ENCODE measurements around the gene CD4. TPM values are rescaled to one million over a fixed set of nuclear protein-coding genes. Genes with fewer than 3 reads are reported as not detected.

The CD4 gene
- total RNA-seq, 4 donors from 2014 or later: 1.8 to 12.9 (median 3.8) TPM

DNA sequence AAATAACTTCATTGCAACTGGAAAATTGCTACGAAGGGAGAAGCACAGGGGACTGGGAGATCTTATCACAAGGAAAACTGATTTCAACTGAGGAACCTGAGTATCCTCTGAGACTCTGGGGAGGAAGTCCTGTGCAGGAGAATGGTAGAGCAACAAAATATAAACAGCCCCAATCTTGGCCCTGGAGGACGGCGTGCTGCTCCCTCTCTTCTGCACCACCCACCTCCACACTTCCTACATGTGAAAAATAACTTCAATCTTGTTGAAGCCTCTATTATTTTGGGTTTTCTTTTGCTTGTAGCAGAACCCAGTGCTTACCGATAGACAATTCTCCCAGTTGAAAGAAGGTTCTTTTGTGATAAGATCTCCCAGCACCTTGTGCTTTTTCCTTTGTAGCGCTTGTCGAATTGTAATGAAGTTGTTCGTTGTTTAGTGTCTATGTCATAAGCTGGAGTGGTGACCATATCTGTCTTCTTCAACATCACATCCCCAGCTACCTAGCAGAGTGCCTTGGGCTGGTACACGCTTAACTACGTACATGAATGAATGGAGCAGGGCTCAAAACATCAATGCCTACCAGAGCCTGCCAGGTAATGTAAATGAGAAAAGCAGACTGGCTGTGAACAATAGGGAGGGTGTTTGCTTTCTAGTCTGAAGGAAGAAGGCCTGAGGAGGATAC, 2.8 kb upstream of the CD4 start:
- DNase-seq: no peak
- Histone ChIP-seq H3K36me3 (no peaks in the 10 kb centered on the region), H3K9me3 (no peaks in the 10 kb centered on the region), H3K27ac (no peak overlapping the region), H3K4me3 (no peak overlapping the region), H3K27me3 (no peaks in the 10 kb centered on the region), H3K4me1 (no peaks in the 10 kb centered on the region)
- in situ Hi-C loops (cut with MboI; ENCODE audit: low sequenced_read_pairs in 4 of 4) (no loop called here), intact Hi-C loops (cut with DNase I; ENCODE audit: low total_unique reads) (no loop called here)
- TF ChIP-seq POLR2A (IDR thresholded peaks at IDR 0.05) (no peak), CTCF (IDR thresholded peaks at IDR 0.05 in 4 of 5, conservative IDR thresholded peaks at IDR 0.05 in 1 of 5) (no peak)
- no peak for ATAC-seq

GRCh38 chr12:6787309-6787708, 2.0 kb upstream of the CD4 start:
- Histone ChIP-seq H3K9me3 (no peaks in the 10 kb centered on the region), H3K4me3 (no peak overlapping the region), H3K4me1 (no peaks in the 10 kb centered on the region), H3K36me3 (no peaks in the 10 kb centered on the region), H3K27me3 (no peaks in the 10 kb centered on the region), H3K27ac (no peak overlapping the region)
- intact Hi-C loops (cut with DNase I; ENCODE audit: low total_unique reads) (no loop called here), in situ Hi-C loops (cut with MboI; ENCODE audit: low sequenced_read_pairs in 4 of 4) (no loop called here)
- ATAC-seq (no peak), DNase-seq (no peak)
- TF ChIP-seq CTCF (IDR thresholded peaks at IDR 0.05 in 4 of 5, conservative IDR thresholded peaks at IDR 0.05 in 1 of 5) (no peak), POLR2A (IDR thresholded peaks at IDR 0.05) (no peak)

GRCh38 chr12:6790496-6791150, 1.3 kb downstream of the CD4 start:
- Histone ChIP-seq H3K27ac (no peak overlapping the region), H3K9me3 (no peaks in the 10 kb centered on the region), H3K4me3 (no peak overlapping the region), H3K36me3 (no peaks in the 10 kb centered on the region), H3K27me3 (peaks cover 0 to under 1% (median 0%) of the 10 kb centered on the region in 3 donors), H3K4me1 (no peaks in the 10 kb centered on the region)
- DNase-seq (no peak), ATAC-seq (no peak)
- intact Hi-C loops (cut with DNase I; ENCODE audit: low total_unique reads): no loop called here
- TF ChIP-seq CTCF (IDR thresholded peaks at IDR 0.05 in 4 of 5, conservative IDR thresholded peaks at IDR 0.05 in 1 of 5) (no peak), POLR2A (IDR thresholded peaks at IDR 0.05) (no peak)
- in situ Hi-C loops (cut with MboI; ENCODE audit: low sequenced_read_pairs in 4 of 4): no loop called here

DNA sequence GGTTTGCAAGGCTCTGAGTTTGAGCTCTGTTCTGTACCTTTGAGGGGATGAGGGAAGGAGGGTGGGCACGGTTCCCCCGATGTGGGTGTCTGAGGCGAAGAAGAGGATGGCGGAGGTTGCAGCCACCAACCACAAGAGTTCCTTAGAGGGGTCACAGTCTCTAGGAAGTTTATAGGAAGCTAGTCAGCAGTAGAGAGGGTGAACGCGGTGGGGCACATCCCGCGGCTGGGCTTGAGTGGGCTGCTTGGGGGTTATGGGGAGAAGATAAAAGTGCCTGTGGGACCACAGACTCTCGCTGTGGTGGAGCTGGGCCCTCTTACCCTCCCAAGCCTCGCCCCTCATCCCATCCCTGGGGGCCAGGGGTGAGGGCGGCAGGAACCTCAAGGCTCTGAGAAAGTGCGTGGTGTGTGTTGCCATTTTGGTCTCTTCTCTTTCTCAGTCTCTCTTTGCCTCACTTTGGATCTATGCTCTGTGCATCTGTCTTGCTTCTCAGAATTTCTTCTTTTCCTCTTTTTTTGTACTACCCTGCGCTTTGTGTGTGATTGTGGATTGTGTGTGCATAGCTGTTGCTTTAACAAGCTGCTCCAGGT, 2.7 kb downstream of the CD4 start:
- Histone ChIP-seq H3K27me3 (peaks cover 0 to 3% (median 0%) of the 10 kb centered on the region in 3 donors), H3K27ac (no peak overlapping the region), H3K9me3 (no peaks in the 10 kb centered on the region), H3K4me1 (no peaks in the 10 kb centered on the region), H3K4me3 (no peak overlapping the region), H3K36me3 (no peaks in the 10 kb centered on the region)
- TF ChIP-seq CTCF (IDR thresholded peaks at IDR 0.05 in 4 of 5, conservative IDR thresholded peaks at IDR 0.05 in 1 of 5) (no peak), POLR2A (IDR thresholded peaks at IDR 0.05) (no peak)
- DNase-seq: no peak
- no peak for ATAC-seq
- in situ Hi-C loops (cut with MboI; ENCODE audit: low sequenced_read_pairs in 4 of 4) (no loop called here), intact Hi-C loops (cut with DNase I; ENCODE audit: low total_unique reads) (no loop called here)
